Fibroblast of the aortic adventitia (primary cell): ENCODE measurements around the gene SOHLH1. TPM values are rescaled to one million over a fixed set of nuclear protein-coding genes. Genes with fewer than 3 reads are reported as not detected.

Source experiments
- DNase-seq: peaks from one replicate; pipeline ENCODE4 v3.0.0-alpha.2; 2010; ENCODE audit warnings: low read depth
- H3K4me3 ChIP-seq: 2 replicates; pipeline ENCODE4 v1.5.1; 2011; ENCODE audit warnings: low read depth, mild to moderate bottlenecking, control low read depth, low read length, moderate library complexity
- CTCF ChIP-seq: IDR thresholded peaks from 2 replicates; pipeline ENCODE4 v1.5.1; 2011; ENCODE audit warnings: mild to moderate bottlenecking, low read length, control low read depth, inconsistent platforms; ENCODE audit not compliant: insufficient read depth
- total RNA-seq: library from RNA; depleted of rRNA; stranded (reverse); fragments of >200 nt; gene quantifications from 2 replicates; pipeline ENCODE4 v1.2.3, GENCODE V29; 2012; ENCODE audit warnings: low replicate concordance

The SOHLH1 gene
- total RNA-seq, 1 donor = not detected

DNA sequence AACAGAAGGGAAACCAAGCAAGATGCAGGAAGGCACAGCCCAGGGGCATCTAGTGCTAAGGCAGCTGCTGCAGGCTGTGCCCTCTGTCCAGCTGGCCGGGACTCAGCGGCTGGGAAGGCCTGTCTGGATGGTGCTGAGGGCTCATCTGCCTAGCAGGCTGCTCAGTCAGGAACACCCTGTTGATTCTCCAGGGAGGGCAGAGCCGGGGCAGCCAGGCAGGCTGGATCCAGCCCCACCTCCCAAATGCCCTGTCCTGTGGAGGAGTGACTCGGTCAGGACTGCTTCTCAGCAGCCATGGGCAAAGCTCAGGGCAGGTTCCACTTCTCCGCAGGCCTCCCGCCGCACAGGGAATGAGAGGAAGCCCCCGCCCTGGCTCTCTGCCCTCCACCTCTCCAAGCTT is 44.0 kb downstream of the SOHLH1 start:
- H3K4me3 ChIP-seq = no peak overlapping the region
- no peak for DNase-seq
- no peak for TF ChIP-seq CTCF

DNA sequence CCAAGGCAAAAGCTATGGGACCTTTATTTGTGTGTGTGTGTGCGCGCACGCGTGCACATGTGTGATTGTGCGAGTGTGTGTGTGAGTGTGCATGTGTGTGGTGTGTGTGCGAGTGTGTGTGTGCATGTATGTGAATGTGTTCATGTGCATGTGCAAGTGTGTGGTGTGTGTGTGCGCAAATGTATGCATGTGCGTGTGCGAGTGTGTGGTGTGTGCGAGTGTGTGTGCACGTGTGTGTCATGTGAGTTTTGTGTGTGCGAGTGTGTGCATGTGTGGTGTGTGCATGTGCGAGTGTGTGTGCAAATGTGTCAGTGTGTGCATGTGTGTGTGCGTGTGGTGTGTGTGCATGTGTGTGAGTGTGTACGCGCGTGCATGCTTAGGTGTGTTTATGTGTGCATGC is 48.9 kb downstream of the SOHLH1 start:
- no peak for TF ChIP-seq CTCF
- no peak for DNase-seq
- H3K4me3 ChIP-seq = no peak overlapping the region

DNA sequence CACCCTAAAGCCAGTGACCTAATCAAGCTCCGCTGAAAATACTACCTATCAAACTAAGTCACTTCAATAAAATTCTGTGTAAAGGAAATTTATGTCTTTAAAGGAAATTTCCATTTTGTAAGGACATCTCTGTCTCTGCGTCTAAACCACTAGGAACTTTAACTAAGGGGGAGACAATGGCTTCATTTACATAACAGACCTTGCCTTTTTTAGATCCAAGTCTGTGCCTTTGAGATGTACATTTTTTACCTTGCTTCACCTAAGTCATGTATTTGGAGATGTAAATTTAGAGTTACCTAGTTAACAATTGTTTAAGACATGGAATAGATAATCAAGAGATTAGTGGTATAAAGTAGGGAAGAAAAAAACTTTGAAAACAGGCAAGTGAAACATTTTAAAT is 49.8 kb downstream of the SOHLH1 start:
- DNase-seq = no peak
- TF ChIP-seq CTCF = no peak
- H3K4me3 ChIP-seq = no peak overlapping the region

- DNase-seq = no peak
- H3K4me3 ChIP-seq = no peak overlapping the region
- no peak for TF ChIP-seq CTCF
These were observed 50.5 kb downstream of the SOHLH1 start for GRCh38 chr9:135648494-135649410.

- no peak for TF ChIP-seq CTCF
- no peak for DNase-seq
These were observed 51.4 kb downstream of the SOHLH1 start for GRCh38 chr9:135647884-135648283.

GRCh38 chr9:135644631-135645218 is 54.6 kb downstream of the SOHLH1 start:
- no peak for TF ChIP-seq CTCF

More at GRCh38 chr9:135647884-135648283, 51.4 kb downstream of the SOHLH1 start:
- no peak overlapping the region for H3K4me3 ChIP-seq

More at GRCh38 chr9:135644631-135645218, 54.6 kb downstream of the SOHLH1 start:
- no peak overlapping the region for H3K4me3 ChIP-seq
- no peak for DNase-seq

Other genes with a start within 250 kb of the SOHLH1 start
- 2.8 and 5.2 TPM in 2 replicates for gene PPP1R26, start 219.7 kb downstream of the SOHLH1 start, total RNA-seq
- gene MRPS2, start 198.8 kb downstream of the SOHLH1 start, total RNA-seq = 5.5 and 21.4 TPM in 2 replicates
- not detected in 2 replicates for gene LCN1, start 178.0 kb downstream of the SOHLH1 start, total RNA-seq
- gene OBP2A, start 153.4 kb downstream of the SOHLH1 start, total RNA-seq = not detected in 2 replicates
- not detected in 2 replicates for gene PAEP, start 137.7 kb downstream of the SOHLH1 start, total RNA-seq
- gene GLT6D1, start 59.9 kb downstream of the SOHLH1 start, total RNA-seq = not detected in 2 replicates
- gene LCN9, start 36.2 kb downstream of the SOHLH1 start, total RNA-seq = not detected in 2 replicates
- gene KCNT1, start 2.7 kb upstream of the SOHLH1 start, total RNA-seq = not detected in 2 replicates
- 15.7 and 26.4 TPM in 2 replicates for gene CAMSAP1, start 208.1 kb upstream of the SOHLH1 start, total RNA-seq